HepG2 (cell line): ENCODE results near the gene TBX3.

Source experiments
- JUND ChIP-seq: sonication (generic); formaldehyde crosslinking; IDR thresholded peaks from 2 replicates; pipeline ENCODE4 v1.8.0; 2022; ENCODE audit warnings: mild to moderate bottlenecking, missing genetic modification reagents
- ZNF572 ChIP-seq: sonication (generic); formaldehyde crosslinking; IDR thresholded peaks from 2 replicates; pipeline ENCODE4 v1.5.1; 2020; ENCODE audit warnings: mild to moderate bottlenecking, missing genetic modification reagents

GRCh38 chr12:114691196-114691595, 7.2 kb upstream of the TBX3 start:
- TF ChIP-seq ZNF572 (CRISPR knock-in tag) (no peak), JUND (no peak)
